Epithelial cell of esophagus (primary cell): ENCODE results near the gene OSBPL1A.
A peak's percentile ranks its signal among the peaks of the same experiment; 100 is the strongest.
"Not testable (repeated sequence)": the region's sequence is repeated elsewhere in the genome, so short reads cannot be mapped to it uniquely, and the experiment has no call there.

Experiments
- DNase-seq: peaks from one replicate; pipeline ENCODE4 v3.0.0; 2010; ENCODE audit warnings: low read depth
- H3K4me3 ChIP-seq: 2 replicates; pipeline ENCODE4 v1.5.1; 2011; ENCODE audit warnings: mild to moderate bottlenecking, low read length, control low read depth
- CTCF ChIP-seq: IDR thresholded peaks from 2 replicates; pipeline ENCODE4 v1.5.1; 2011; ENCODE audit warnings: low read depth, mild to moderate bottlenecking, low read length, control low read depth, inconsistent platforms; ENCODE audit not compliant: insufficient read depth; ENCODE audit errors: missing control alignments

Gene OSBPL1A

GRCh38 chr18:24370120-24370519 is 27.5 kb downstream of the OSBPL1A start:
- H3K4me3 ChIP-seq, result no peak overlapping the region
- TF ChIP-seq CTCF, result no peak
- DNase-seq, result no peak

GRCh38 chr18:24369426-24369825 is 28.2 kb downstream of the OSBPL1A start:
- DNase-seq, result no peak
- no peak for TF ChIP-seq CTCF
- H3K4me3 ChIP-seq, result no peak overlapping the region

- peak; percentile 89 for DNase-seq
- TF ChIP-seq CTCF, result no peak
- H3K4me3 ChIP-seq, result no peak overlapping the region
Measured at GRCh38 chr18:24368749-24369148, 28.9 kb downstream of the OSBPL1A start.

GRCh38 chr18:24366328-24366727 is 31.3 kb downstream of the OSBPL1A start:
- TF ChIP-seq CTCF, result no peak
- no peak for DNase-seq
- H3K4me3 ChIP-seq, result no peak overlapping the region

- no peak overlapping the region for H3K4me3 ChIP-seq
- no peak for DNase-seq
- no peak for TF ChIP-seq CTCF
Measured at GRCh38 chr18:24364177-24364576, 33.4 kb downstream of the OSBPL1A start.

GRCh38 chr18:24362757-24363156 is 34.9 kb downstream of the OSBPL1A start:
- peak; percentile 82 for DNase-seq
- no peak overlapping the region for H3K4me3 ChIP-seq
- TF ChIP-seq CTCF, result no peak

- TF ChIP-seq CTCF, result peak; percentile 49
- H3K4me3 ChIP-seq, result not testable (repeated sequence)
- DNase-seq, result peak; percentile 59
Measured at GRCh38 chr18:24359787-24360530, 37.7 kb downstream of the OSBPL1A start.
